NCI-H146 treated with DMSO at 0.1 percent for 48 hours (cell line): Measurements from ENCODE around the gene C8G.
A peak's percentile ranks its signal among the peaks of the same experiment; 100 is the strongest.

Source experiments
- DNase-seq: peaks from one replicate; lab custom pipeline; 2025; ENCODE audit not compliant: unreplicated experiment; lab: John Stamatoyannopoulos, UW

C8G gene

DNA sequence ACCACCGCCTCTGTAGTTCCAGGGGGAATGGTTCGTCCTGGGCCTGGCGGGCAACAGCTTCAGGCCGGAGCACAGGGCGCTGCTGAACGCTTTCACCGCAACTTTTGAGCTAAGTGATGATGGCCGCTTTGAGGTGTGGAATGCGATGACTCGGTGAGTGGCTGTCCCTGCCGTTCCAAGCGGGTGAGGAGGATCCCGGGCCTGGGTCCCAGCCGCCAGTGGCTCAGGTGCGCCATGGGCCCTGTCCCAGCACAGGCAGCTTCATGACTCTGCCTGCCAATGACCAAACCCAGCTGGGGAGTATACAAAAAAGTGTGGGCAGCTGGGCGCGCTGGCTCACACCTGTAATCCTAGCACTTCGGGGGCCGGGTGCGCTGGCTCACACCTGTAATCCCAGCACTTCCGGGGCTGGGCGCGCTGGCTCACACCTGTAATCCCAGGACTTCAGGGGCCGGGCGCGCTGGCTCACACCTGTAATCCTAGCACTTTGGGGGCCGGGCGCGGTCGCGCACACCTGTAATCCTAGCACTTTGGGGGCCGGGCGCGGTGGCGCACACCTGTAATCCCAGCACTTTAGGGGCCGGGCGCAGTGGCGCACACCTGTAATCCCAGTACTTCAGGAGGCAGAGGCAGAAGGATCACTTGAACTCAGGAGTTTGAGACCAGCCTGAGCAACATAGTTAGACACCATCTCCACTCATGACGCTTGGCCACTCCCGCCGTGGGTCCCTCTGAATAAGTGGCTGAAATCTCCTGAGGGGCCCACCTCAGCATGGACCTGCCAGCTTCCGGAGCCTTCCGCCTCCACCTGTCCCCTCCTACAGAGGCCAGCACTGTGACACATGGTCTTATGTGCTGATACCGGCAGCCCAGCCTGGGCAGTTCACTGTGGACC lies 8.1 kb downstream of the C8G start:
- no peak for DNase-seq

DNA sequence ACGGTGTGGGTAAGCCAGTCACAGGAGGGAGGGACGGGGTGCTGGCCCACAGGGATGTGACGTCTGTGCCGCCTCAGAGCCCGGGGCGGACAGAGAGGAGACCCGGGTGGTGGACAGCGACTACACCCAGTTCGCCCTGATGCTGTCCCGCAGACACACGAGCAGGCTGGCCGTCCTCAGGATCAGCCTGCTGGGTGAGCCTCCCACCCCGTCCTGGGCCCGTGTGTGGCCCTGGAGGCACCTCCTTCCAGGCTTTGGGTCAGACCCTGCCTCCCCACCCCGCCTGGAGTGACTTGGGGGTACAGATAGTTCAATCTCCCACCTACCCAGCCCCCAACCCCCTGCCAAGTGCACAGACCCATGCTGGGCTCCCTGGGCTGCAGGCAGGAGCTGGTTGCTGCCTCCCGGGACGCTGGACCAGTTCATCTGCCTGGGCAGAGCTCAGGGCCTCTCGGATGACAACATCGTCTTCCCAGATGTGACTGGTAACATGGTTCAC lies 8.8 kb downstream of the C8G start:
- DNase-seq: no peak

DNA sequence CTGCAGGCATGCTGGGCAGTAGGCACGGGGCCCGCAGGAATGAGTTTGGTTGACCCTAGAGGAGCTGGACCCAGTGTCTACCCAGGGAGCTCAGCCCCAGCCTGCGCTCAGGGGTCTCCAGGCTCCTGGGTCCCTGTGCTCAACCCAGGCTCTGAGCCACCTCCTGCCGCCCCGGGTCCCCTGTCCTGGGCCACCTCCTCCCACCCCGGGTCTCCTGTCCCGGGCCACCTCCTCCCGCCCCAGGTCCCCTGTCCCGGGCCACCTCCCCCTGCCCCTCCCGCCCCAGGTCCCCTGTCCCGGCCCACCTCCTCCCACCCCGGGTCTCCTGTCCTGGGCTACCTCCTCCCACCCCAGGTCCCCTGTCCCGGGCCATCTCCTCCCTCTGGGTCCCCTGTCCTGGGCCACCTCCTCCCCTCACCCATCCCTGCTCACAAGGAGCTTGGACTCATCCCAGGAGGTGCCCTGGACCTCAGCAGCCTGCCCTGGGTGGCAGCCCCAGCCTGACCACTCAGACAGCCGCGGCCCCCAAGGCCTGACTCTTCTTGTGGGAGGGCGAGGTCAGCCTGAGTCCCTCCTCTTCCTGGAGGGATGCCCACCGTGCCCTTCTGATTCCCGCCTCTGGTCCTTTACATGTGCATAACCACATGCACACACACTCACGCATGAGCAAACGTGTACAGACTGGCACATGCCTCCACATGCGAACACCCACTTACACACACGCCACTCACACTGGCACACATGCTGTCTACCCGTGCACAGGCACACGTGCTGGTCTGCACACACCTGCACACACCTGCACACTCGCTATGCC lies 9.4 kb downstream of the C8G start:
- no peak for DNase-seq

- no peak for DNase-seq
These were observed 10.3 kb downstream of the C8G start for GRCh38 chr9:136955202-136955942.

- DNase-seq: no peak
These were observed 10.9 kb downstream of the C8G start for GRCh38 chr9:136955943-136956335.

GRCh38 chr9:136956604-136957003 lies 11.6 kb downstream of the C8G start:
- no peak for DNase-seq

- no peak for DNase-seq
These were observed 12.4 kb downstream of the C8G start for GRCh38 chr9:136957461-136957860.

GRCh38 chr9:136957901-136958300 lies 12.9 kb downstream of the C8G start:
- no peak for DNase-seq

- no peak for DNase-seq
These were observed 13.4 kb downstream of the C8G start for GRCh38 chr9:136958473-136958872.

DNA sequence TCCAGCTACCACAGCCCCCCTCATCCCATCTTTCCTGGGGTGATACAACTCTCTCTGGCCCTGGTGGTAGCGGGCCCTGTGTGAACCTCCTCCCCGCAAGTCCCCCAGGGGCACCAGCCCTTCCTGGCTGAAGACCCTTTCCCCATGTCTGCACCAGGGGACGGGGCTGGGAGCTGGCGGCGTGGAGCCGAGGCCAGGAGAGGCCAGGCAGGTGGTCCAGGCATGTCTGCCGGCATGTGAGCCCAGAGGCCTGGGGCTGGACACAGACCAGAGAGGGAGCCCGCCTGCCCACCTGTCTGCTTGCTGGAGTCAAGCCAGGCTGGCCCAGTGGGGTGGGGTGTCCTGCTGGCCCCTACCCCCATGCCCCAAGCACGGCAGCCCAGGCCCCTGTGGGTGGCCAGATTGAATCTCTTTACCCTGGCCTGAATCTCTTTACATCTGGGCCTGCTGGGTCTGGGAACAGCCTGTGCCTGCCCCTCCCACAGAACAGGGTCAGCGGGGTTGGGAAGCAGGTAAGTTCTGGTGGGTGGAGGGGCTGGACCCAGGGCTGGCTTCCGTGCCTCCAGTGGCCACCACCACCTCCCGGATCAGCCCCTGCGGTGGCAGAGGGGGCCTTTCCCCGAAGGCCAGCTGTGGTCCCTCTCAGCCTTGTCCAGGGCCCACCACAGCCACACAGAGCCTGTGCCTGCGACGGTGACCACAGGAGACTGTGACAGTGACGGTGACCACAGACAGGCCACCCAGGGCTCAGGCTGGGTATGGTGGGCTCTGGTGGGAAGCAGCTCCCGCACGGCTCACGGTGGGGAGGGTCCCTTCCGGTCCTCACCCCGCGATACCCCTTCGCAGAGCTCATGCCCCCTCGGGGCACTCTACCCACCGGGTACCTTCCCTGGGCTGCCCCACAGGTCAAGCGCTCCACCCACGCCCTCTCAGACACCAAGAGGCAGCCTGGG lies 14.1 kb downstream of the C8G start:
- no peak for DNase-seq

- no peak for DNase-seq
These were observed 15.3 kb downstream of the C8G start for GRCh38 chr9:136960212-136960937.

DNA sequence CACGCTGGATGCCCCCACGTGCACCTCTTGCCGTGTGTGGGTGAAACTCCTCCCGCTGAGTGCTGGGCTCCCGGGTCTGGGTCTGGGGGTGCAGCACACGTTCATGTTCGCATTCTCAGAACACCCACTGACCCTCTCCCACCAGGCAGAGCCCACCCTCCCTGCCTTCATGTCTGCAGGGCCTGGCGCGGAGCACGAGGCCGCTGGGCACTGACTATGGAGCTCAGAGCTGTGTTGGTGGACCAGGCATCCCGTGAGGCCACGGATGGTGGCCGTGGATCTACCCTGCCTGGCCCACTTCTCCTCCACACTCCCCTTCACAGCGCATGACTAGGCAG lies 15.9 kb downstream of the C8G start:
- no peak for DNase-seq

GRCh38 chr9:136961279-136962065 lies 16.4 kb downstream of the C8G start:
- no peak for DNase-seq

DNA sequence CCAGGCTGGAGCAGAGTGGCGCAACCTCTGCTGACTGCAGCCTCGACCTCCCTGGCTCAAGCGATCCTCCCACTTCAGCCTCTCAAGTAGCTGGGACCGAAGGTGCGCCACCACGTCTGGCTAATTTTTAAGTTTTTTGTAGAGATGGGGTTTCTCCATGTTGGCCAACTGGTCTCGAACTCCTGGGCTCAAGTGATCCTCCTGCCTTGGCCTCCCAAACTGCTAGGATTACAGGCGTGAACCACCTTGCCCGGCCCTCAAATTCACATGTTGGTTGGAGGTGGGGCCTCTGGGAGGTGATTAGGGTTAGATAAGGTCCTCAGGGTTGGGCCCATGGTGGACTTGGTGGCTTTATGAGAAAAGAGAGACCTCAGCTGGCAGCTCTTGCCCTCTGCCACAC lies 17.1 kb downstream of the C8G start:
- no peak for DNase-seq

GRCh38 chr9:136962701-136963248 lies 17.7 kb downstream of the C8G start:
- no peak for DNase-seq

GRCh38 chr9:136963341-136963740 lies 18.3 kb downstream of the C8G start:
- no peak for DNase-seq

DNA sequence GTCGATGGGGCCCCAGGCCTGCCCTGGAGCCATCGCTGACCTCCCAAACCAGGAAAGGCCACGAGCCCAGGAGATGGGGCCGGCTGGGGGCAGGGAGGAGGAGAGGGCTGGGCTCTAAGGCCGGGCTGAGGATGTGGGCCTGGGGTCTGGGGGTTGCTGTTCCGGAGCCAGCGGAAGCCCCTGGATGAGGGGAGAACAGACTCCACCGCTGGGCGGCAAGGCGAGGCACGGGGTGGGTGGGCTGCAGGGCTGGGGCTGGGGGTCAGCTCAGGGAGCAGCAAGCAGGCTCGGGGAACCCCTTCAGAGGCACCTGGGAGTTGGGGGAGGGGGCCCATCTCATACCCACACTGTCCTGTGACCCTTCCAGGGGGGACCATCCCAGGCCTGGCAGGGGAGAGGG lies 18.7 kb downstream of the C8G start:
- DNase-seq: no peak

DNA sequence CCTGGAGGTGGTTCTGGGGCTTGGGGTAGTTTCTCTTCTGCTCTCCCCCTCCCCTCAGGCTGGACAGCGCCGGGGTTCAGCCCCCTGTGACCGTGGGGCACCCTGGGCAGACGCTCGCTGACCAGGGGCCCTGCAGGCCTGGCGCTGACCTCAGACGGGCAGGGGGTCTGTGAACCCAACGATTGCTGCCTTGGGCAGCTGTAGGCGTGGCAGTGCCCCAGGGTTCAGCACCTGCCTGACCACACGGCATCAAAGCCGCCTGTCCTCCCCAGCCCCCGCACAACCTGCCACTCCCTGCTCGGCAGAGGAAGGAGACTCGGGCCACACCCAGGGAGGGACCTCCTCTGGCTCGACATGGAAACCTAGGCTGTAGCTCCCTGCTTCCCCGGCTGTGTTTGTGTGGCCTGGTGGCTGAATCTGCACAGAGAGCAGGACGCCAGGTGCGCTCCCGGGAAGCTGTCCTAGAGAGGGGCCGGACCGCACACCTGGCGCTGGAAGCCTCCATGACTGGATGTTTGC lies 19.2 kb downstream of the C8G start:
- peak; percentile 72 for DNase-seq
